ENCODE measurements around the gene GAREM1.

The GAREM1 gene

GRCh38 chr18:32276256-32276655 is 194.4 kb downstream of the GAREM1 start:
- H3K4me3 ChIP-seq (ENCODE audit: control insufficient read depth, low read depth, low read length): no peak overlapping the region
- no peak for DNase-seq (ENCODE audit: low read depth)
- TF ChIP-seq CTCF (conservative IDR thresholded peaks at IDR 0.05; ENCODE audit: control insufficient read depth, insufficient read depth, low read depth, low read length): no peak

DNA sequence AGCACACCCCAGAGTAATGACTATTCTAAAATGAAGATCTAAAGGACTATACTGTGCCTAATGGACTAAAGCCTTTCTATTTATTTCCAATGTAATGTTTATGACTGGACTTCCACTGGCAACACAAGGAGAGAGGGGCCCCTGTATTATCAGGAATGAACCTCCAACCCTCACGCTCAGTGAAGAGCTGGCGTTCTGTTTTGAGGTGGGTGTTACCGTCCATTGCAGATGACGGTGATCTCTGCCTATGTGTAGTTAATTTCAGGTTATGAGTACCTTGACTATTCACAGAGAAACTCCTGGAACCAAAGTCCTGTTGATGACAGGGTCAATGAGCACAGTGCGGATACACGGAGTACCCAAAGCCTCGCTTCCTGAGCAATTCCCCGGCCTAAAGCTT is 195.5 kb downstream of the GAREM1 start:
- no peak for TF ChIP-seq CTCF (conservative IDR thresholded peaks at IDR 0.05; ENCODE audit: control insufficient read depth, insufficient read depth, low read depth, low read length)
- H3K4me3 ChIP-seq (ENCODE audit: control insufficient read depth, low read depth, low read length): no peak overlapping the region
- no peak for DNase-seq (ENCODE audit: low read depth)

GRCh38 chr18:32274307-32274706 is 196.4 kb downstream of the GAREM1 start:
- TF ChIP-seq CTCF (conservative IDR thresholded peaks at IDR 0.05; ENCODE audit: control insufficient read depth, insufficient read depth, low read depth, low read length): no peak
- no peak overlapping the region for H3K4me3 ChIP-seq (ENCODE audit: control insufficient read depth, low read depth, low read length)

DNA sequence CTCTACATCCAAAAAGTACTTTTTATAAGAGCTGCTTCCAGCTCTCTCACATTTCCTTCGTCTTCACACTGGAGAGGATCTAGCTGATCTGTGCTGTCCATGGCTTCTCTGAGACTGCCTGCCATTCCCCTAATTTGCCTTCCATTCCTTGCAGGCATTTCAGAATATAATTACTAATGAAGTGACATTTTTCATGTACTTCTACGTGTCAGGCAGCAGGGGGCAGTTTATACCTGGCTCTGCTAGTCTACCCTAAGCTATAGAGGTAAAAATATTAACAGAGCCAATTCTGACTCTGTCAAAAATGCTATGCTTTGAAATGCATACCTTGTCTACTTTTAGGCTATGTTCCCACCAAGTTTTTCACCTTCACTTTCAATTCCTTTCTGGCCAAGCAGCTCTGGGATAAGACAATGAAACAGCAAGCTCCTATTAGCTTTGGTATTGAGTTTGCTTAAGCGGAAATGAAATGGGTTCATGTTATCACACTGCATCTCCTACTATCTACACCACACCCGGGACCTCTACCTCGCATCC is 198.9 kb downstream of the GAREM1 start:
- TF ChIP-seq CTCF (conservative IDR thresholded peaks at IDR 0.05; ENCODE audit: control insufficient read depth, insufficient read depth, low read depth, low read length): peak; percentile 76
- no peak overlapping the region for H3K4me3 ChIP-seq (ENCODE audit: control insufficient read depth, low read depth, low read length)
- peak; percentile 56 for DNase-seq (ENCODE audit: low read depth)

More at GRCh38 chr18:32274307-32274706, 196.4 kb downstream of the GAREM1 start:
- DNase-seq (ENCODE audit: low read depth): no peak

GRCh38 chr18:32270341-32270740 is 200.3 kb downstream of the GAREM1 start:
- DNase-seq (ENCODE audit: low read depth): no peak
- H3K4me3 ChIP-seq (ENCODE audit: control insufficient read depth, low read depth, low read length): no peak overlapping the region
- TF ChIP-seq CTCF (conservative IDR thresholded peaks at IDR 0.05; ENCODE audit: control insufficient read depth, insufficient read depth, low read depth, low read length): no peak

GRCh38 chr18:32267463-32267862 is 203.2 kb downstream of the GAREM1 start:
- TF ChIP-seq CTCF (conservative IDR thresholded peaks at IDR 0.05; ENCODE audit: control insufficient read depth, insufficient read depth, low read depth, low read length): no peak
- H3K4me3 ChIP-seq (ENCODE audit: control insufficient read depth, low read depth, low read length): no peak overlapping the region
- DNase-seq (ENCODE audit: low read depth): no peak

DNA sequence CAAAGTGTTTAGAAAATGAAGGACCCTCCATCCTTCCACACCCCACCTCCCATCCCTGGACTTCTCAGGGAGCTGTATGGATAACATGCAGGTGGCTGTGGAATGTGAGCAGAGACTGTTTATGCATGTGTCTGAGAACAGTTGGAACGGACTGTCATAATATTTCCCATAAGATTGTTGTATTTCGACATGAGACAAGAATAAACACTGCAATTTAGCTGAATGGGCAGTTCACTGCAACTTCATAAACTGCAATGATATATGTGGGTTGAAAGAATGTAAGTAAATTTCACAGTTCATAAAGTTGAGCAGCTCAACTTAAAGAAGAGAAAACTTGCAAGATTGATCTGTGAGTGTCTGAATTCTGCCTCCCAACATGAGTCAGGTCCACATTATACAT is 206.3 kb downstream of the GAREM1 start:
- no peak for DNase-seq (ENCODE audit: low read depth)
- TF ChIP-seq CTCF (conservative IDR thresholded peaks at IDR 0.05; ENCODE audit: control insufficient read depth, insufficient read depth, low read depth, low read length): no peak
- H3K4me3 ChIP-seq (ENCODE audit: control insufficient read depth, low read depth, low read length): no peak overlapping the region

Measured in fibroblast of mammary gland (primary cell).